Brain pericyte (primary cell): ENCODE data around the gene HMGN1.
A peak's percentile ranks its signal among the peaks of the same experiment; 100 is the strongest.

Experiments used
- DNase-seq: peaks from one replicate; pipeline ENCODE4 v3.0.0-alpha.2; 2012; ENCODE audit warnings: low read depth, low spot score

HMGN1 gene

GRCh38 chr21:39367783-39368182, 18.9 kb upstream of the HMGN1 start:
- no peak for DNase-seq

DNA sequence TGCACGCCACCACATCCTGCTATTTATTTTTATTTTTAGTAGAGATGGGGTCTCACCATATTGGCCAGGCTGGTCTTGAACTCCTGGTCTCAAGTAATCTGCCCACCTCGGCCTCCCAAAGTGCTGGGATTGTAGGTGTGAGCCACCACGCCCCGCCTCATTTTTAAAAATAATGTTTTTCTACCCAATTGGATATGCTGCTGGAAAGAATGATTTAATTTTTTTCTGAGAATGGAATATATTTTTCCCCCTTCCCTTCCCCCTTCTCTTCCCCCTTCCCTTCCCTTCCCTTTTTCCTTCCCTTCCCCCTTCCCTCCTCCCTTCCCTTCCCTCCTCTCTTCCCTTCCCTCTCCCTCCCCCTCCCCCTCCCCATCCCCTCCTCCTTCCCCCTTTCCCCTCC, 17.7 kb upstream of the HMGN1 start:
- DNase-seq: no peak

DNA sequence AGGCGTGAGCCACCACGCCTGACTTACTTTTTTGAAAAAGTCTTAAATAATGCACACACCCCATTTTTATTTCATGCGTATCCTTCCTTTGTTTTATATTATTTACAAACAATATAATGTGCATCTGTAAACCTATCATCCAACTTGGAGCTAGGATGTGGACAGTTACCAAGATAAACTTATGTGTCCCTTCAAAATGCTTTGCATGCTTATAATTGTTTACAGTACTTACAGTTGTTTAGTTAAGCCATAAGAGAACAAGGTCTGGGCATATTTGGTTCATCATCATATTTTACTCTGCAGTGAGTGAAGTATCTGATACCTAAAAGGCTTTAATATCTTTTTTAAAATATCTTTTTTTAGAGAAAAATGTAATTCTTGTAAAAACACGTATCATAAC, 16.1 kb upstream of the HMGN1 start:
- DNase-seq: no peak

GRCh38 chr21:39363607-39364555, 15.0 kb upstream of the HMGN1 start:
- DNase-seq: no peak

GRCh38 chr21:39362733-39363132, 13.8 kb upstream of the HMGN1 start:
- no peak for DNase-seq

- DNase-seq: no peak
Observed at GRCh38 chr21:39359382-39359781, 10.5 kb upstream of the HMGN1 start.

DNA sequence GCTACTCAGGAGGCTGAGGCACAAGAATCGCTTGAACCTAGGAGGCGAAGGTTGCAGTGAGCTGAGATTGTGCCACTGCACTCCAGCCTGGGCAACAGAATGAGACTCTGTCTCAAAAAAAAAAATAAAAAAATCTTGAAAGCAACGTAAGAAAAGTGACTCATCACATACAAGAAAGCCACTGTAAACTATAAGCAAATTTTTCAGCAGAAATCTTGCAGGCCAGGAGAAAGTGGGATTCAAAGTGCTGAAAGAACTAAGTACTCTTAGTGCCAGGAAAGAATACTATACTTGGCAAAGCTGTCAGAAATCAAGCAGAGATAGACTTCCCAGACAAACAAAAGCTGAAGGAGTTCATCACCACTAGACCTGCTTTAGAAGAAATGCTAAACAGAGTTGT, 4.4 kb upstream of the HMGN1 start:
- no peak for DNase-seq

DNA sequence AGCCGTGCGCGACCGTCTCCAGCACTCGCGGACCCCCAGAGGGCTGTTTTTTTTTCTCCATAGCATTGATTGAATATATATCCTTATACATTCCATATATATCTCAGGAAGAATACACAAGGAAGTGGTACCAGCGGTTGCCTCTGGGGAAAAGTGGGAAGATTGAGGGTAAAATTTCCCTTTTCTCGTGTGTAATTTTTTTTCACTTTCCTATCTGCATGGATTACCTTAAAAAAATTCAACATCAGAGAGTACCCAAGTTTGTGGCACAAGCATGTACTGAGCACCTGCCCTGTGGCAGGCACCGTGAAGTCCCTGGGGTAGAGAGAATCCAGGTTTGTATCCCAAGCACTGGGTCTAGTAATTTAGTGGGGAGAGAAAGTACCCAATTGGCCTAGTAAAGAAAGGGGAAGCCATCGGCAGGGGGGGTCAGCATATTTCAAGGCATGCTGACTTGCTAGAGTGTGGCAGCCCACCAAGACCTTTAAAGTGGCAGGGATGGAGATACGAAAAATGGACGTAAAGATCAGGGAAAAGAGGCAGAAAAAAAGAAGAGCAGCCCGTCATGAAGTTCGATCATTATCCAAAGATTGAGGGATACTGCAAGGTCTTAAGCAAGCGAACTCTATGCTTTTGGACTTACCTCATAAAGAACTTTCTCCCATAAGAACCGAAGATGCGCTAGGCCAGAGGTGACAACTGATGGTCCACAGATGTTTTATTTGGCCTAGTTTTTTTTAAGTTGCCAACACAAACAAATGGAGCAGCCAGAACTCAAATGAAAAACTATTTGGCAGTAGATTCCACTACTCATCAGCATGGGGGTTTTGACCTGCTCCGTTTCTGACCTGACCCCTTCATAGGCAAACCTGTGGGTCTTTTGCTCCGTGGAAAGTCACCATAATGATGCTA, 1.5 kb upstream of the HMGN1 start:
- no peak for DNase-seq

DNA sequence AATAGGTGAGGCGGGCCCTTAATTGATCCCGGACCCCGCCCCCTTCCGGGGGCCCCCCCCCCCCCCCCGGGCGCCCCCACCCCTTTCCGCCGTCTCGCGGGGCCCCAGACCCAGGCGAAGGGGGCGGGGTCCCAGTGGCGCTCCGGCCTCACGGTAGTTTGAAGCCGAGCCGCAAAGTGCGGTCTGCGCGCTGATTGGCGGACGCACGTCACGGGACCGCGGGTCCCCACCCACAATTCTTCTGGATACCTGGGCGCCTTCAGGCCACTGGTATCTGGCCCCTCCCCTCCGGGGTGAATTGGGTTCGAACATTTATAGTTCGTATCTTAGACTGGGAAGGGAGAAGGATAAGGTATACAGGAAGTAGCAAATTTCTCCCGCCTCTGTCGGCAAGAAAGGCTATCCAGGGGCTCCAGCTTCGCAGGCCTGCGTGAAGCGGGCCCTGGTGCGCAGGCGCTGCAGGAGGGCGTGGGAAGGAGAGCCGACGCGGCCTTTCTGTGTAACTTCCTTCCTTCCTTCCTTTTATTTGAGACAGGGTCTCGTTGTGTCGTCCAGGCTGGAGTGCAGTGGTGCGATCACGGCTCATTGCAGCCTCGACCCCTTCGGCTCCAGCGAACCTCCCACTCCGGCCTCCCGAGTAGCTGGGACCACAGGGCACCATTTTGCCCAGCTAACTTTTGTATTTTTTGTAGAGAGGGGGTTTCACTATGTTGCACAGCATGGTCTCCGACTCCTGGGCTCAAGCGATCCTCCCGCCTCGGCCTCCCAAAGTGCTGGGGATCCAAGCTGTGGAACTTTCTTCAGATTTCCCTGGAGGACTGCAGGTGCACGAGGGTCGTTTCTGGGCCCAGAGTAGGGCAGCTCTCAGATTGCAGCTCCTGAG, 564 bp upstream of the HMGN1 start:
- peak; percentile 75 for DNase-seq

- no peak for DNase-seq
Observed at GRCh38 chr21:39348040-39348354, 891 bp downstream of the HMGN1 start.

DNA sequence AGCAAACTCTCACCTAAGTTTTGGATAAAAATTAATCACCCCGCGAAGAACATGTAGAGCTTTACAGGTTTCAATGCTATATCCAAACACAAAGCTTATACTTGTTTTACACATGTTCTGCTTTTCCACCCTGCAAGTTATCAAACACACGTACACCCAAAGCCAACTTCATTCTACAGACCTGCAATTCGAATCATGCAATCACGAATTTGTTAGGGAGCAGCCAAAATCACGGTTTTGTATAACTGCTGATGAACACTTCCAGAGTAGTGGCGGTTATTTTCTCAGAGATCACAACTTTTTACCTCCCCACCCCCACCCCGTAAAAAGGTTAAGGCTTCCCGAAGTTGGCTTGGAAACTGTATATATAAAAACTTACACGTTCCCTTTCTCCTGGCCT, 1.4 kb downstream of the HMGN1 start:
- DNase-seq: no peak

DNA sequence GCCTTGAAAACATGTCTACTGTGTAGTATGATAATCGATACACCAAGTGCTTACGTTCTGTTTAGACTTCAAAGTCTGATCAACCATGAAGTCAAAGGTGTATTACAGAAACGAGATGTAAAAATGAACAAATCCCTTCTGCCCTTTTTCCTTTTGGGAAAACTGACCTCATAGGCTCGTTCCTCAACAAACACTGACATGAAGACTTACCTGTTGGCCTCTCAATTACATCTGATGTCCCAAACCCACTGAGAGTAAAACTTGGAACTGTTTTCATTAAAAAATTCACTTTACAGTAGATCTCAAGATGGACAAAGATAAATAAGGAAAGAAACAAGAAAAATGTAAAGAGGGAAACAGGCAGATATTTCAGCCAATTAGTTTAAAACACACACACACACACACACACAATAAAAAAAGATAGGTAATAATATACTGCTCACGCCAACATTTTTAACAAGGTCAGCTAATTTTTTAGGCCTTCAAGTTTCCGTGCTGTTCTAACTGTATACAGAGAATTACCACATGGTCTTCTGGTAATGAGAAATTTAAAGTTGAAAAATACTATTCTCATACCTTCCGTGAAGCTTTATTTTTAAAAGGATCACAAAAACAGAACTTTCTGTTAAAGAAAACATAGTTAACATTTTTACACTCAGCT, 2.1 kb downstream of the HMGN1 start:
- DNase-seq: no peak

DNA sequence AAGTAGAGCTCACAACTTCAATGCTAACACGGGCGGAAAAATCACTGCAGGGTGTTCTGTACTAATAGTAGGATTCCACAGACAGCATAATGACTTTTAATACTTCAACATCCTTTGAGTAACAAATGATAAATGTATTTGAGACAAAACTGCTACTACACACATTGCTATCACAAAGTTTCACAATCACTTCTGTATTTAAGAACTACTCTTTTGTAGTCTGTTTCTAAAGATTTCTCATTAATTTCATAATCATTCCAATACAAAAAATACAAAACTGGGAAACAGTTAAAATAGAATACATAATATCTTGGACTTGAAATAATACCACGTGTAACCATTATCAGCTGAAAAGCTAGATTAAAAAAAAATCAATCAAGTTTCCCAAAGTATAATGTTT, 2.7 kb downstream of the HMGN1 start:
- DNase-seq: no peak

DNA sequence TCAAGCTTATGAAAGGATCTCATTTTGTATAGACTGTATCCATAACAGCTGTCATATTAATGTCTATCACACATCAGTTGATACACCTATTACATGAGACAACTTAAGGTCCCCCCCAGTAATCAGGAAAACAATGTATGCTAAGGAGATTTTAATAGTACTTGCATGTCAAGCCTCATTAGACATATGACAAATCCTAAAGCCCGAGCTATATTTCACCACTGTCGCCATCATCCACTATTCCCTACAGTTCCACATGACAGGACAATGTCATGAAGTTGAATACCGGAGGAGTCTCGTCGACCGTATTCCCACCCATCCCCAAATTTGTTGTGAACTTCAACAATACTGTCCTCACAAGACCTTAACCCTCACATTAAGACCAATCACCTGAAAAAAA, 3.4 kb downstream of the HMGN1 start:
- no peak for DNase-seq

DNA sequence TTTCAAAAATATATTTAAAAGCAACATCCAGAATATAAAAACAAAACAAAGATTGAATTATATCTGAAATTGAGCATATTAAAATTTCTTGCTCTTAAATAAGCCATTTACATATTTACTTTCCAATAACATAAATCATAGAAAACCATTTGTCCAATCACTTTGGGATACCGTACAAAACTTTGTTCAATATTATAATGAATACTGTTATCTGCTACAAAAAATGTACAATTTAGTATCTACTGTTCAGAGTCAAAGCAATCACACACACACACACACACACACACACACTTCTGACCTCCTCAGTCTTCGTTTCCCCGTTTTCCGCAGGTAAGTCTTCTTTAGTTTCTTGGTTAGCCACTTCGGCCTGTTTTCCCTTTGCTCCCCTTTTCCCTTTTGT, 4.0 kb downstream of the HMGN1 start:
- no peak for DNase-seq

DNA sequence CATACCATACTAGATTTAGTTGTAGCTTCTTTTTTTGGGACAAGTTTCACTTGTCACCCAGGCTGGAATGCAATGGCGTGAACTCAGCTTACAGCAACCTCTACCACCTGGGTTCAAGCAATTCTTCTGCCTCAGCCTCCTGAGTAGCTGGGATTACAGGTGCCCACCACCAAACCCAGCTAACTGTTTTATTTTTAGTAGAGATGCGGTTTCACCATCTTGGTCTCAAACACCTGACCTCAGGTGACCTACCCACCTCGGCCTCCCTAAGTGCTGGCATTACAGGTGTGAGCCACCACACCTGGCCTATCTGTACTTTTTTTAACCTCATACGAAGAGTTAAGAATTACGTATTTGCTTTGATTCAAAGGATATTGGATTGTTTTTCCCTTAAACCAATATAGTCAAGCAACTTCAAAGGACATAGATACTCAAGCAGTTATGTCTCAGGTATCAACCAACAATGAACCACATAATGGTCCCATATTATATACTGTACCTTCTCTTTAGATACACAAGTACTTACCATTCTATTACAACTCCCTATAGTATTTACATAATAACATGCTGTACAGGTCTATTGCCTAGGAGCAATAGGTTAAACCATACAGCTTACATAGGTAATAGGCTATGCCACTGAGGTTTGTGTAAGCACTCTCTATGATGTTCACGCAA, 7.5 kb downstream of the HMGN1 start:
- DNase-seq: no peak

GRCh38 chr21:39340687-39341086, 8.2 kb downstream of the HMGN1 start:
- DNase-seq: no peak

GRCh38 chr21:39339231-39339630, 9.7 kb downstream of the HMGN1 start:
- no peak for DNase-seq

GRCh38 chr21:39336457-39337008, 12.4 kb downstream of the HMGN1 start:
- no peak for DNase-seq

- DNase-seq: no peak
Observed at GRCh38 chr21:39334611-39335010, 14.3 kb downstream of the HMGN1 start.
